ENCODE data around the gene INSR. TPM values are rescaled to one million over a fixed set of nuclear protein-coding genes. Genes with fewer than 3 reads are reported as not detected.
"Not testable (repeated sequence)": the region's sequence is repeated elsewhere in the genome, so short reads cannot be mapped to it uniquely, and the experiment has no call there.

INSR gene
- total and polyA plus RNA-seq, 7 experiments from 2014 or later, result 0.29 to 9.9 (median 2.7) TPM

- H3K4me1 ChIP-seq (ENCODE audit: control insufficient read depth in 2 of 2, insufficient read depth in 2 of 2, low read length in 2 of 2); H3K9me3 ChIP-seq (ENCODE audit: control insufficient read depth in 2 of 3, low read length in 3 of 3); POLR2A ChIA-PET; H3K4me3 Mint-ChIP-seq; H3K27me3 ChIP-seq (ENCODE audit: control insufficient read depth in 2 of 2, insufficient read depth in 2 of 2, low read length in 2 of 2); H3K36me3 ChIP-seq (ENCODE audit: control insufficient read depth in 2 of 3, insufficient read depth in 3 of 3, low read length in 3 of 3); H3K9me3 Mint-ChIP-seq; intact Hi-C loops (cut with micrococcal nuclease); H3K36me3 Mint-ChIP-seq; DNase-seq; CTCF ChIA-PET; H3K4me3 ChIP-seq (ENCODE audit: low read length); H3K27me3 Mint-ChIP-seq; H3K27ac Mint-ChIP-seq; H3K27ac ChIP-seq (ENCODE audit: low read depth, low read length); ATAC-seq: not testable (repeated sequence)
- peaks cover 0 to 11% (median 8%) of the 10 kb centered on the region in 7 donors for H3K4me1 Mint-ChIP-seq
Measured at GRCh38 chr19:7227149-7227548, 67.1 kb downstream of the INSR start.

- no peaks in the 10 kb centered on the region for H3K9me3 ChIP-seq (ENCODE audit: control insufficient read depth in 2 of 3, low read length in 3 of 3)
- intact Hi-C loops (cut with micrococcal nuclease), result no loop called here
- no peak for DNase-seq
- H3K27ac ChIP-seq (ENCODE audit: low read depth, low read length), result no peak overlapping the region
- Mint-ChIP-seq H3K4me1 (peaks cover 0 to 11% (median 8%) of the 10 kb centered on the region in 7 donors), H3K4me3 (no peak overlapping the region), H3K9me3 (no peaks in the 10 kb centered on the region), H3K36me3 (no peaks in the 10 kb centered on the region), H3K27me3 (peaks cover 0 to 6% (median 0%) of the 10 kb centered on the region in 5 donors), H3K27ac (no peak overlapping the region)
- ATAC-seq, result no peak
- H3K36me3 ChIP-seq (ENCODE audit: control insufficient read depth in 2 of 3, insufficient read depth in 3 of 3, low read length in 3 of 3), result no peaks in the 10 kb centered on the region
- POLR2A ChIA-PET, result no interaction called here
- no peaks in the 10 kb centered on the region for H3K27me3 ChIP-seq (ENCODE audit: control insufficient read depth in 2 of 2, insufficient read depth in 2 of 2, low read length in 2 of 2)
- CTCF ChIA-PET, result interaction anchor here (0.6 kb wide), 1 partner anchor 32 kb away, joined by 3 read pairs; no protein-coding TSS in a partner anchor
- H3K4me1 ChIP-seq (ENCODE audit: control insufficient read depth in 2 of 2, insufficient read depth in 2 of 2, low read length in 2 of 2), result no peaks in the 10 kb centered on the region
- no peak overlapping the region for H3K4me3 ChIP-seq (ENCODE audit: low read length)
Measured at GRCh38 chr19:7226739-7227138, 67.5 kb downstream of the INSR start.

- H3K4me1 ChIP-seq (ENCODE audit: control insufficient read depth in 2 of 2, insufficient read depth in 2 of 2, low read length in 2 of 2), result no peaks in the 10 kb centered on the region
- H3K36me3 ChIP-seq (ENCODE audit: control insufficient read depth in 2 of 3, insufficient read depth in 3 of 3, low read length in 3 of 3), result no peaks in the 10 kb centered on the region
- H3K4me3 ChIP-seq (ENCODE audit: low read length), result no peak overlapping the region
- Mint-ChIP-seq H3K4me3 (no peak overlapping the region), H3K27ac (no peak overlapping the region), H3K27me3 (peaks cover 0 to 6% (median 0%) of the 10 kb centered on the region in 5 donors), H3K36me3 (no peaks in the 10 kb centered on the region), H3K4me1 (peaks cover 0 to 11% (median 8%) of the 10 kb centered on the region in 7 donors), H3K9me3 (no peaks in the 10 kb centered on the region)
- H3K27me3 ChIP-seq (ENCODE audit: control insufficient read depth in 2 of 2, insufficient read depth in 2 of 2, low read length in 2 of 2), result no peaks in the 10 kb centered on the region
- intact Hi-C loops (cut with micrococcal nuclease), result no loop called here
- no peak for ATAC-seq
- no peak for DNase-seq
- no peaks in the 10 kb centered on the region for H3K9me3 ChIP-seq (ENCODE audit: control insufficient read depth in 2 of 3, low read length in 3 of 3)
- H3K27ac ChIP-seq (ENCODE audit: low read depth, low read length), result no peak overlapping the region
- ChIA-PET CTCF (no interaction called here), POLR2A (no interaction called here)
Measured at GRCh38 chr19:7225741-7226140, 68.5 kb downstream of the INSR start.

GRCh38 chr19:7224995-7225394, 69.2 kb downstream of the INSR start:
- Histone ChIP-seq H3K27me3 (ENCODE audit: control insufficient read depth in 2 of 2, insufficient read depth in 2 of 2, low read length in 2 of 2) (no peaks in the 10 kb centered on the region), H3K27ac (ENCODE audit: low read depth, low read length) (no peak overlapping the region), H3K36me3 (ENCODE audit: control insufficient read depth in 2 of 3, insufficient read depth in 3 of 3, low read length in 3 of 3) (no peaks in the 10 kb centered on the region), H3K4me1 (ENCODE audit: control insufficient read depth in 2 of 2, insufficient read depth in 2 of 2, low read length in 2 of 2) (no peaks in the 10 kb centered on the region), H3K4me3 (ENCODE audit: low read length) (no peak overlapping the region), H3K9me3 (ENCODE audit: control insufficient read depth in 2 of 3, low read length in 3 of 3) (no peaks in the 10 kb centered on the region)
- no peak for DNase-seq
- ChIA-PET CTCF (no interaction called here), POLR2A (no interaction called here)
- Mint-ChIP-seq H3K9me3 (no peaks in the 10 kb centered on the region), H3K27me3 (peaks cover 0 to 6% (median 0%) of the 10 kb centered on the region in 5 donors), H3K27ac (no peak overlapping the region), H3K4me3 (no peak overlapping the region), H3K4me1 (peaks cover 0 to 11% (median 8%) of the 10 kb centered on the region in 7 donors), H3K36me3 (no peaks in the 10 kb centered on the region)
- no peak for ATAC-seq
- intact Hi-C loops (cut with micrococcal nuclease), result no loop called here

GRCh38 chr19:7224209-7224686, 70.0 kb downstream of the INSR start:
- Mint-ChIP-seq H3K4me3 (no peak overlapping the region), H3K27me3 (peaks cover 0 to 6% (median 0%) of the 10 kb centered on the region in 5 donors), H3K9me3 (no peaks in the 10 kb centered on the region), H3K27ac (no peak overlapping the region), H3K4me1 (peaks cover 0 to 10% (median 8%) of the 10 kb centered on the region in 7 donors), H3K36me3 (no peaks in the 10 kb centered on the region)
- intact Hi-C loops (cut with micrococcal nuclease), result no loop called here
- ATAC-seq (no peak), DNase-seq (no peak)
- POLR2A ChIA-PET, result no interaction called here
- no peaks in the 10 kb centered on the region for H3K9me3 ChIP-seq (ENCODE audit: control insufficient read depth in 2 of 3, low read length in 3 of 3)
- H3K36me3 ChIP-seq (ENCODE audit: control insufficient read depth in 2 of 3, insufficient read depth in 3 of 3, low read length in 3 of 3), result no peaks in the 10 kb centered on the region
- H3K27me3 ChIP-seq (ENCODE audit: control insufficient read depth in 2 of 2, insufficient read depth in 2 of 2, low read length in 2 of 2), result no peaks in the 10 kb centered on the region
- H3K4me3 ChIP-seq (ENCODE audit: low read length), result no peak overlapping the region
- no peak overlapping the region for H3K27ac ChIP-seq (ENCODE audit: low read depth, low read length)
- CTCF ChIA-PET, result no interaction called here
- H3K4me1 ChIP-seq (ENCODE audit: control insufficient read depth in 2 of 2, insufficient read depth in 2 of 2, low read length in 2 of 2), result no peaks in the 10 kb centered on the region

- intact Hi-C loops (cut with micrococcal nuclease), result no loop called here
- Histone ChIP-seq H3K27ac (ENCODE audit: low read depth, low read length) (no peak overlapping the region), H3K27me3 (ENCODE audit: control insufficient read depth in 2 of 2, insufficient read depth in 2 of 2, low read length in 2 of 2) (no peaks in the 10 kb centered on the region), H3K4me3 (ENCODE audit: low read length) (no peak overlapping the region), H3K9me3 (ENCODE audit: control insufficient read depth in 2 of 3, low read length in 3 of 3) (no peaks in the 10 kb centered on the region), H3K4me1 (ENCODE audit: control insufficient read depth in 2 of 2, insufficient read depth in 2 of 2, low read length in 2 of 2) (no peaks in the 10 kb centered on the region), H3K36me3 (ENCODE audit: control insufficient read depth in 2 of 3, insufficient read depth in 3 of 3, low read length in 3 of 3) (no peaks in the 10 kb centered on the region)
- Mint-ChIP-seq H3K27ac (no peak overlapping the region), H3K4me1 (peaks cover 0 to 10% (median 8%) of the 10 kb centered on the region in 7 donors), H3K9me3 (no peaks in the 10 kb centered on the region), H3K36me3 (no peaks in the 10 kb centered on the region), H3K4me3 (no peak overlapping the region), H3K27me3 (peaks cover 0 to 6% (median 0%) of the 10 kb centered on the region in 5 donors)
- POLR2A ChIA-PET, result no interaction called here
- ATAC-seq (no peak), DNase-seq (no peak)
- CTCF ChIA-PET, result no interaction called here
Measured at GRCh38 chr19:7223429-7223828, 70.8 kb downstream of the INSR start.

GRCh38 chr19:7219056-7219455, 75.2 kb downstream of the INSR start:
- Histone ChIP-seq H3K4me3 (ENCODE audit: low read length) (no peak overlapping the region), H3K27ac (ENCODE audit: low read depth, low read length) (no peak overlapping the region), H3K9me3 (ENCODE audit: control insufficient read depth in 2 of 3, low read length in 3 of 3) (no peaks in the 10 kb centered on the region), H3K4me1 (ENCODE audit: control insufficient read depth in 2 of 2, insufficient read depth in 2 of 2, low read length in 2 of 2) (no peaks in the 10 kb centered on the region), H3K27me3 (ENCODE audit: control insufficient read depth in 2 of 2, insufficient read depth in 2 of 2, low read length in 2 of 2) (no peaks in the 10 kb centered on the region), H3K36me3 (ENCODE audit: control insufficient read depth in 2 of 3, insufficient read depth in 3 of 3, low read length in 3 of 3) (no peaks in the 10 kb centered on the region)
- ATAC-seq, result no peak
- H3K4me1 Mint-ChIP-seq, result peaks cover 0 to 2% (median 0%) of the 10 kb centered on the region in 7 donors
- no peaks in the 10 kb centered on the region for H3K27me3 Mint-ChIP-seq
- no peak for DNase-seq
- no peaks in the 10 kb centered on the region for H3K36me3 Mint-ChIP-seq
- H3K4me3 Mint-ChIP-seq, result no peak overlapping the region
- intact Hi-C loops (cut with micrococcal nuclease), result no loop called here
- H3K9me3 Mint-ChIP-seq, result no peaks in the 10 kb centered on the region
- CTCF ChIA-PET, result no interaction called here
- POLR2A ChIA-PET, result no interaction called here
- no peak overlapping the region for H3K27ac Mint-ChIP-seq

All from naive thymus-derived CD4-positive, alpha-beta T cell (primary cell).